Measurements from ENCODE around the gene MTFP1. TPM values are rescaled to one million over a fixed set of nuclear protein-coding genes. Genes with fewer than 3 reads are reported as not detected.
"Not testable (repeated sequence)": the region's sequence is repeated elsewhere in the genome, so short reads cannot be mapped to it uniquely, and the experiment has no call there.

Gene MTFP1
- total and polyA plus RNA-seq, 2 of the 4 experiments (the other 2 are of a cell fraction): 7.3 to 7.7 TPM

DNA sequence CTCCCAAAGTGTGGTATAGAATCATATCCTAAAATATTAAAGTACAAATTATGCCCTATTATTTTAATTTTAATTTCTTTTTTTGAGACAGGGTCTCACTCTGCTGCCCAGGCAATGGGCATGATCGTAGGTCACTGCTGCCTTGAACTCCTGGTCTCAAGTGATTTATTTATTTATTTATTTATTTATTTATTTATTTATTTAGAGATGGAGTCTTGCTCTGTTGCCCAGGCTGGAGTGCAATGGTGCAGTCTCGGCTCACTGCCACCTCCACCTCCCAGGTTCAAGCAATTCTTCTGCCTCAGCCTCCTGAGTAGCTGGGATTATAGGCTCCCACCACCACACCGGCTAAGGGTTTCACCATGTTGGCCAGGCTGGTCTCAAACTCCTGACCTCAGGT is 24.5 kb upstream of the MTFP1 start:
- CTCF ChIA-PET; H3K9ac ChIP-seq (ENCODE audit: low read depth, low read length); H3K4ac ChIP-seq (ENCODE audit: low read depth, low read length); H3K56ac ChIP-seq (ENCODE audit: extremely low read depth, insufficient read depth, low read length); H3K18ac ChIP-seq (ENCODE audit: low read depth, low read length); in situ Hi-C loops (cut with MboI; ENCODE audit: low sequenced_read_pairs); H4K91ac ChIP-seq (ENCODE audit: insufficient read depth, low read depth, low read length); H2AK5ac ChIP-seq (ENCODE audit: low read depth, low read length); H2BK5ac ChIP-seq (ENCODE audit: low read depth, low read length, poor library complexity, severe bottlenecking); H3K4me3 ChIP-seq (ENCODE audit: insufficient read depth, low read depth, low read length); H3K27ac ChIP-seq (ENCODE audit: insufficient read depth, low read length); intact Hi-C loops (cut with micrococcal nuclease); H2AFZ ChIP-seq (replicated peaks; ENCODE audit: low read length, poor library complexity); H2BK120ac ChIP-seq (ENCODE audit: low read depth, low read length); H3K9me3 ChIP-seq (ENCODE audit: control insufficient read depth, insufficient read depth, low read length); H2BK15ac ChIP-seq (ENCODE audit: low read depth, low read length); H3K36me3 ChIP-seq (ENCODE audit: control insufficient read depth, insufficient read depth, low read length); POLR2A ChIA-PET (ENCODE audit: unreplicated experiment); H3K27me3 ChIP-seq (ENCODE audit: control insufficient read depth, insufficient read depth, low read length); DNase-seq; ATAC-seq (ENCODE audit: low read depth); H3K14ac ChIP-seq (replicated peaks; ENCODE audit: low read depth, low read length); BruUV-seq (replicated peaks); H4K8ac ChIP-seq (ENCODE audit: low read depth in 2 of 2, low read length in 2 of 2); H2BK20ac ChIP-seq (ENCODE audit: low read depth, low read length); H2AK9ac ChIP-seq (replicated peaks; ENCODE audit: low read depth, low read length, poor library complexity); dilution Hi-C loops (cut with HindIII; ENCODE audit: low sequenced_read_pairs, unreplicated experiment); H3K23ac ChIP-seq (ENCODE audit: low read depth, low read length); H4K5ac ChIP-seq (ENCODE audit: low read depth, low read length); H3K4me2 ChIP-seq (ENCODE audit: low read depth, low read length): not testable (repeated sequence)
- H4K20me1 ChIP-seq (ENCODE audit: insufficient read depth, low read length): peaks cover 18% of the 10 kb centered on the region
- H3K79me1 ChIP-seq (ENCODE audit: low read depth in 1 of 2, low read length in 2 of 2): peaks cover 31 to 57% of the 10 kb centered on the region in 2 experiments
- H3K4me1 ChIP-seq (ENCODE audit: control insufficient read depth, insufficient read depth, low read length): peaks cover 14% of the 10 kb centered on the region
- no CpG with 5 or more reads among the region's 3 CpGs for WGBS, 2 experiments (ENCODE audit: extremely low coverage in 2 of 2, insufficient read length in 1 of 2)
- H3K9me1 ChIP-seq (ENCODE audit: insufficient read depth, low read length): peaks cover 14% of the 10 kb centered on the region
